H9 (cell line): ENCODE results near the gene THEMIS. TPM values are rescaled to one million over a fixed set of nuclear protein-coding genes. Genes with fewer than 3 reads are reported as not detected.

ENCODE experiments used
- DNase-seq: peaks from one replicate; pipeline ENCODE4 v3.0.0-alpha.2; 2017
- H2AFZ ChIP-seq: one replicate; pipeline ENCODE4 v1.6.1; 2013; ENCODE audit warnings: mild to moderate bottlenecking, low read length, control low read depth, moderate library complexity
- H2AK5ac ChIP-seq: 2 replicates; pipeline ENCODE4 v1.6.1; 2013; ENCODE audit warnings: low read length, control low read depth, mixed read lengths; ENCODE audit not compliant: insufficient read length
- H2BK120ac ChIP-seq: one replicate; pipeline ENCODE4 v1.6.1; 2013; ENCODE audit warnings: low read depth, mild to moderate bottlenecking, low read length, control low read depth, inconsistent platforms; ENCODE audit not compliant: poor library complexity, severe bottlenecking
- H2BK12ac ChIP-seq: 2 replicates; pipeline ENCODE4 v1.6.1; 2013; ENCODE audit warnings: low read length, control low read depth, mixed read lengths, low read depth; ENCODE audit not compliant: insufficient read length
- H2BK15ac ChIP-seq: 2 replicates; pipeline ENCODE4 v1.6.1; 2013; ENCODE audit warnings: low read depth, low read length, control low read depth
- H2BK20ac ChIP-seq: one replicate; pipeline ENCODE4 v1.6.1; 2013; ENCODE audit warnings: low read depth, mild to moderate bottlenecking, low read length, control low read depth, inconsistent platforms; ENCODE audit not compliant: poor library complexity, severe bottlenecking
- H2BK5ac ChIP-seq: 2 replicates; pipeline ENCODE4 v1.6.1; 2013; ENCODE audit warnings: low read length, control low read depth, mixed read lengths; ENCODE audit not compliant: insufficient read length
- H3K14ac ChIP-seq: 2 replicates; pipeline ENCODE4 v1.6.1; 2013; ENCODE audit warnings: low read length, control low read depth; ENCODE audit not compliant: insufficient read depth
- H3K18ac ChIP-seq: 2 replicates; pipeline ENCODE4 v1.6.1; 2013; ENCODE audit warnings: low read depth, mild to moderate bottlenecking, mixed read lengths, low read length, control low read depth; ENCODE audit not compliant: insufficient read length
- H3K23ac ChIP-seq: 2 replicates; pipeline ENCODE4 v1.6.1; 2013; ENCODE audit warnings: low read length, control low read depth, mixed read lengths, low read depth; ENCODE audit not compliant: insufficient read length
- H3K23me2 ChIP-seq: 2 replicates; pipeline ENCODE4 v1.6.1; 2013; ENCODE audit warnings: low read depth, mild to moderate bottlenecking, mixed read lengths, low read length, control low read depth; ENCODE audit not compliant: insufficient read length, poor library complexity, severe bottlenecking
- H3K27ac ChIP-seq: 2 replicates; pipeline ENCODE4 v1.5.1; 2013; ENCODE audit warnings: low read length, control low read depth, mixed read lengths, low read depth; ENCODE audit not compliant: insufficient read length
- H3K27me3 ChIP-seq: 2 replicates; pipeline ENCODE4 v1.6.1; 2013; ENCODE audit warnings: low read length, control low read depth, inconsistent platforms; ENCODE audit not compliant: insufficient read depth
- H3K4ac ChIP-seq: 2 replicates; pipeline ENCODE4 v1.6.1; 2013; ENCODE audit warnings: low read depth, mild to moderate bottlenecking, control low read depth, inconsistent platforms, low read length, moderate library complexity
- H3K4me1 ChIP-seq: 2 replicates; pipeline ENCODE4 v1.6.1; 2013; ENCODE audit warnings: low read length, control low read depth, inconsistent platforms; ENCODE audit not compliant: insufficient read depth
- H3K4me2 ChIP-seq: 2 replicates; pipeline ENCODE4 v1.6.1; 2013; ENCODE audit warnings: low read length, control low read depth, mixed read lengths; ENCODE audit not compliant: insufficient read length, insufficient read depth
- H3K56ac ChIP-seq: 2 replicates; pipeline ENCODE4 v1.6.1; 2013; ENCODE audit warnings: low read depth, mild to moderate bottlenecking, mixed read lengths, low read length, control low read depth; ENCODE audit not compliant: insufficient read length
- H3K79me1 ChIP-seq: 2 replicates; pipeline ENCODE4 v1.6.1; 2013; ENCODE audit warnings: low read depth, mild to moderate bottlenecking, moderate library complexity, low read length, control low read depth, inconsistent platforms; ENCODE audit not compliant: insufficient read depth, poor library complexity, severe bottlenecking
- H3K79me2 ChIP-seq: 2 replicates; pipeline ENCODE4 v1.6.1; 2013; ENCODE audit warnings: low read length, control low read depth, inconsistent platforms; ENCODE audit not compliant: insufficient read depth
- H3K9ac ChIP-seq: 2 replicates; pipeline ENCODE4 v1.6.1; 2013; ENCODE audit warnings: low read length, control low read depth, mixed read lengths; ENCODE audit not compliant: insufficient read length; ENCODE audit errors: extremely low read depth
- H3K9me3 ChIP-seq: one replicate; pipeline ENCODE4 v1.6.1; 2013; ENCODE audit warnings: low read depth, low read length, inconsistent platforms; ENCODE audit not compliant: control insufficient read depth
- H3T11ph ChIP-seq: one replicate; pipeline ENCODE4 v1.6.1; 2013; ENCODE audit warnings: mild to moderate bottlenecking, low read length, control low read depth, inconsistent platforms
- H4K20me1 ChIP-seq: one replicate; pipeline ENCODE4 v1.6.1; 2013; ENCODE audit not compliant: control insufficient read depth, insufficient read length, insufficient read depth
- H4K5ac ChIP-seq: 2 replicates; pipeline ENCODE4 v1.6.1; 2013; ENCODE audit warnings: low read depth, mild to moderate bottlenecking, mixed read lengths, low read length, control low read depth; ENCODE audit not compliant: insufficient read length
- H4K8ac ChIP-seq: replicated peaks from 2 replicates; pipeline ENCODE4 v1.6.1; 2013; ENCODE audit warnings: low read length, control low read depth, mixed read lengths, low read depth; ENCODE audit not compliant: insufficient read length
- H4K91ac ChIP-seq: 2 replicates; pipeline ENCODE4 v1.6.1; 2013; ENCODE audit warnings: low read depth, mild to moderate bottlenecking, moderate library complexity, mixed read lengths, low read length, control low read depth; ENCODE audit not compliant: insufficient read length
- H3K27ac Mint-ChIP-seq, 3 experiments: 2 replicates in 2 of 3; 3 replicates in 1 of 3; pipeline ENCODE4 v1.8.0; 2020 to 2021; ENCODE audit warnings: mixed read lengths in 3 of 3, mild to moderate bottlenecking in 1 of 3, moderate library complexity in 1 of 3
- H3K27me3 Mint-ChIP-seq: 2 replicates; pipeline ENCODE4 v1.8.0; 2021; ENCODE audit warnings: low read depth, mild to moderate bottlenecking, moderate library complexity, mixed read lengths
- H3K36me3 Mint-ChIP-seq, 3 experiments: 2 replicates in 2 of 3; 3 replicates in 1 of 3; pipeline ENCODE4 v1.8.0; 2020 to 2021; ENCODE audit warnings: low read depth in 3 of 3, mixed read lengths in 3 of 3; ENCODE audit not compliant: insufficient read depth in 1 of 3
- H3K4me1 Mint-ChIP-seq, 2 experiments: 2 replicates each; pipeline ENCODE4 v1.8.0; 2020; ENCODE audit warnings: mixed read lengths in 2 of 2
- H3K4me3 Mint-ChIP-seq, 2 experiments: 2 replicates in 1 of 2; 3 replicates in 1 of 2; pipeline ENCODE4 v1.8.0; 2020 to 2021; ENCODE audit warnings: mild to moderate bottlenecking in 2 of 2, mixed read lengths in 2 of 2, moderate library complexity in 1 of 2
- H3K9me3 Mint-ChIP-seq, 2 experiments: 2 replicates in 1 of 2; 3 replicates in 1 of 2; pipeline ENCODE4 v1.8.0; 2020; ENCODE audit warnings: mild to moderate bottlenecking in 2 of 2, mixed read lengths in 2 of 2, moderate library complexity in 1 of 2
- CTCF ChIP-seq: fragments of 200-600 bp; sonication (generic); conservative IDR thresholded peaks from 3 replicates; pipeline ENCODE4 v1.8.0; 2021; ENCODE audit warnings: antibody characterized with exemption, mild to moderate bottlenecking
- WGBS: extraction: QIAGEN DNeasy Blood & Tissue Kit; methylation state at CpG from one replicate; pipeline ENCODE4 v1.1.7; 2013; ENCODE audit warnings: missing lambda C conversion rate, low lambda C conversion rate, mixed read lengths; ENCODE audit not compliant: insufficient read length; ENCODE audit errors: extremely low coverage; 5-methylcytosine and 5-hydroxymethylcytosine counted together
- total RNA-seq: library from RNA; stranded (reverse); gene quantifications from 2 replicates; pipeline ENCODE4 v1.2.1, GENCODE V29; 2021

The THEMIS gene
- total RNA-seq, 1 experiment from 2014 or later: not detected

GRCh38 chr6:127765949-127766348 lies 134.9 kb downstream of the THEMIS start:
- Histone ChIP-seq H2BK12ac (no peak overlapping the region), H3K23ac (no peak overlapping the region)

More at GRCh38 chr6:127765949-127766348, 134.9 kb downstream of the THEMIS start:
- Histone ChIP-seq H4K20me1 (no peaks in the 10 kb centered on the region), H2AK5ac (no peak overlapping the region), H3K18ac (no peak overlapping the region), H3K4me2 (no peak overlapping the region), H3K56ac (no peak overlapping the region), H2BK20ac (no peak overlapping the region), H2BK15ac (no peak overlapping the region), H3K79me1 (no peaks in the 10 kb centered on the region), H3K9ac (no peak overlapping the region), H3K4ac (no peak overlapping the region), H3T11ph (no peak overlapping the region), H2BK5ac (no peak overlapping the region), H3K14ac (no peak overlapping the region), H3K27ac (no peak overlapping the region), H4K91ac (no peak overlapping the region), H3K27me3 (no peaks in the 10 kb centered on the region), H2AFZ (no peak overlapping the region), H3K9me3 (no peaks in the 10 kb centered on the region), H2BK120ac (no peak overlapping the region), H3K23me2 (no peaks in the 10 kb centered on the region), H3K4me1 (no peaks in the 10 kb centered on the region), H3K79me2 (no peaks in the 10 kb centered on the region), H4K8ac (no peak overlapping the region), H4K5ac (no peak overlapping the region)
- Mint-ChIP-seq H3K4me3 (no peak overlapping the region), H3K4me1 (peaks cover 2 to 6% of the 10 kb centered on the region in 2 experiments; a peak in 2 of 4 replicates), H3K27me3 (no peaks in the 10 kb centered on the region; the same call in 1 of the 2 replicates), H3K27ac (no peak overlapping the region), H3K36me3 (no peaks in the 10 kb centered on the region; a peak in 2 of 7 replicates), H3K9me3 (peaks cover 0 to 2% of the 10 kb centered on the region in 2 experiments; a peak in 2 of 5 replicates)
- DNase-seq: no peak
- TF ChIP-seq CTCF: no peak
- no CpG with 5 or more reads among the region's 2 CpGs for WGBS
